Prostate gland (tissue), 2 donors: ENCODE results near the gene PAGE2B. TPM values are rescaled to one million over a fixed set of nuclear protein-coding genes. Genes with fewer than 3 reads are reported as not detected.

Source experiments
- DNase-seq: peaks from one replicate; pipeline ENCODE4 v3.0.0-alpha.2; 2019; ENCODE audit warnings: low spot score
- H3K27ac ChIP-seq, 2 donors: fragments of 200-600 bp; sonication (generic); 2 replicates each; pipeline ENCODE4 v1.5.1; 2017 to 2019
- H3K27me3 ChIP-seq: fragments of 200-600 bp; sonication (generic); replicated peaks from 2 replicates; pipeline ENCODE4 v1.5.1; 2019; ENCODE audit not compliant: insufficient read depth
- H3K36me3 ChIP-seq, 2 donors: fragments of 200-600 bp; sonication (generic); 1 replicate in 1 of 2; 2 replicates in 1 of 2; pipeline versions ENCODE4 v1.5.1 to v1.8.1; 2017 to 2019
- H3K4me1 ChIP-seq: fragments of 200-600 bp; sonication (generic); replicated peaks from 2 replicates; pipeline ENCODE4 v1.5.1; 2019
- H3K4me3 ChIP-seq, 2 donors: fragments of 200-600 bp; sonication (generic); 2 replicates each; pipeline ENCODE4 v1.5.1; 2017 to 2019
- H3K9me3 ChIP-seq: fragments of 200-600 bp; sonication (generic); 2 replicates; pipeline ENCODE4 v1.5.1; 2017
- POLR2A ChIP-seq: fragments of 450-650 bp; IDR thresholded peaks from one replicate; pipeline ENCODE4 v1.6.1; 2016; ENCODE audit warnings: antibody characterized with exemption, mild to moderate bottlenecking
- POLR2AphosphoS5 ChIP-seq: sonication (generic); formaldehyde crosslinking; IDR thresholded peaks from one replicate; pipeline ENCODE4 v1.6.1; 2017; ENCODE audit warnings: antibody characterized with exemption
- WGBS: methylation state at CpG from one replicate; pipeline ENCODE4 v1.1.5; 2018; 5-methylcytosine and 5-hydroxymethylcytosine counted together
- intact Hi-C: fragments of 100-400 bp; cut with DNase I; formaldehyde crosslinking; loops from one replicate; pipeline ENCODE4 v1.14.2; 2022
- total RNA-seq, 2 donors: library from RNA; depleted of rRNA; stranded (reverse); fragments of >200 nt; gene quantifications; one replicate each; pipeline ENCODE4 v1.1.0, GENCODE V29; 2016
- TF ChIP-seq, protein P1 (sequence below), 4 experiments: fragments of 200-600 bp in 2 of 4; fragments of 450-650 bp in 2 of 4; sonication (generic) in 2 of 4; IDR thresholded peaks; 1 replicate in 3 of 4; 2 replicates in 1 of 4; pipeline ENCODE4 v1.5.1; 2016 to 2019; ENCODE audit warnings: antibody characterized with exemption in 4 of 4, mild to moderate bottlenecking in 2 of 4, moderate library complexity in 2 of 4

The PAGE2B gene
- total RNA-seq, 2 donors from 2014 or later, result 17.3 TPM; not detected in 1

DNA sequence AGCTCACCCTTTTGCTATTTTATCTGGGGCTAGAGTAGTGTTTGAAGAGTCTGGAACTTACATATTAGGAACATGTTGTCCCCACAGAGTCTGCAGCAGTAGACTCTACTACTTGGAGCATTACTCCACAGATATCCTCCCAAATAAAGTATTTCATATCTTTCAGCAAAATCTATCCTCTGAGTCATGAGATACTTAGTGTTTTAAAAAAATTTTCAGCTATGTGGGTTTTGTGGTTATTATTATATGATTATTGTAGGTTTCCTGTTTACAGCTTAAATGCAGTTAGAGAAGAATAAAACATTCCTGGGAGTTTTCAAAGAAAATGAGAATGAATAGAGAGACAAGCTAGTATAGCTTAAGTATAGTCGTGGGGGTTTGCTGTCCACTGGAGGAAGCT is 44.9 kb downstream of the PAGE2B start:
- no peak overlapping the region for H3K27ac ChIP-seq
- no peaks in the 10 kb centered on the region for H3K4me1 ChIP-seq
- no peaks in the 10 kb centered on the region for H3K36me3 ChIP-seq
- WGBS, result 68% methylated on average over 1 of the region's 1 CpG
- H3K9me3 ChIP-seq, result no peaks in the 10 kb centered on the region
- H3K27me3 ChIP-seq, result no peaks in the 10 kb centered on the region
- H3K4me3 ChIP-seq, result no peak overlapping the region
- intact Hi-C loops, result no loop called here
- no peak for DNase-seq
- TF ChIP-seq POLR2A (no peak), POLR2AphosphoS5 (no peak)
- TF ChIP-seq, protein P1, sequence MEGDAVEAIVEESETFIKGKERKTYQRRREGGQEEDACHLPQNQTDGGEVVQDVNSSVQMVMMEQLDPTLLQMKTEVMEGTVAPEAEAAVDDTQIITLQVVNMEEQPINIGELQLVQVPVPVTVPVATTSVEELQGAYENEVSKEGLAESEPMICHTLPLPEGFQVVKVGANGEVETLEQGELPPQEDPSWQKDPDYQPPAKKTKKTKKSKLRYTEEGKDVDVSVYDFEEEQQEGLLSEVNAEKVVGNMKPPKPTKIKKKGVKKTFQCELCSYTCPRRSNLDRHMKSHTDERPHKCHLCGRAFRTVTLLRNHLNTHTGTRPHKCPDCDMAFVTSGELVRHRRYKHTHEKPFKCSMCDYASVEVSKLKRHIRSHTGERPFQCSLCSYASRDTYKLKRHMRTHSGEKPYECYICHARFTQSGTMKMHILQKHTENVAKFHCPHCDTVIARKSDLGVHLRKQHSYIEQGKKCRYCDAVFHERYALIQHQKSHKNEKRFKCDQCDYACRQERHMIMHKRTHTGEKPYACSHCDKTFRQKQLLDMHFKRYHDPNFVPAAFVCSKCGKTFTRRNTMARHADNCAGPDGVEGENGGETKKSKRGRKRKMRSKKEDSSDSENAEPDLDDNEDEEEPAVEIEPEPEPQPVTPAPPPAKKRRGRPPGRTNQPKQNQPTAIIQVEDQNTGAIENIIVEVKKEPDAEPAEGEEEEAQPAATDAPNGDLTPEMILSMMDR (IDR thresholded peaks at IDR 0.05), result no peak

DNA sequence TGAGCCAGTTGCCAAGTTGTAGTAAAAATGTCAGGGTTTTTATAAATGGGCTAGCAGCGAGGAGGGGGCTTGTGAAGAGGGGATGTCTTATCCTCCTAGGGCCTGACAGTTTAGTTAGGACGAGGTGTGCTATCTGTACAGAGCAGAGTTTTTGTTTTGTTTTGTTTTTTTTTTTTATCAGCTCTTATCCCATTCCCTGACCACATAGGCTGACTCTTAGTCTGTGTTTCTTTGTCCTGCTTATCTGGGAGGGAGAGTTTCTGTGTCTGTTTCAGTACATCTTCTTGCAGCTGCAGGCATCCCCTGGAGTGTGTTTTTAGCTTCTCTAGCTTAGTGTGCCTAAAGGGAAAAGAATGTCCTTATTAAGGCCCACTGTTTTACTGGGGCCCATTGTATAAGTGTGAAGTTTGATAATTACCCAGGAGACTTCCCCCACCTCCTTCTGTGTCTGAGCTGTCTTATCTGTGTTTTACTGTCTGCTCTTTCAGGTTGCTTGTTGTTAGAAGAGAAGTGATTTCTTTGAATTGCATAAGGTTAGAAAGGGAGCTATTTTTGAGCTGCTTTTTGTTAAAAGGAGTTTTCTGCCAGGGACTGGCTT is 46.0 kb downstream of the PAGE2B start:
- no peak overlapping the region for H3K27ac ChIP-seq
- H3K9me3 ChIP-seq, result no peaks in the 10 kb centered on the region
- TF ChIP-seq, protein P1 (IDR thresholded peaks at IDR 0.05), result no peak
- no peak for TF ChIP-seq POLR2AphosphoS5
- no peak for TF ChIP-seq POLR2A
- no peaks in the 10 kb centered on the region for H3K4me1 ChIP-seq
- H3K36me3 ChIP-seq, result no peaks in the 10 kb centered on the region
- 48% methylated on average over 2 of the region's 2 CpGs for WGBS
- no peak overlapping the region for H3K4me3 ChIP-seq
- H3K27me3 ChIP-seq, result no peaks in the 10 kb centered on the region
- intact Hi-C loops, result no loop called here
- no peak for DNase-seq

DNA sequence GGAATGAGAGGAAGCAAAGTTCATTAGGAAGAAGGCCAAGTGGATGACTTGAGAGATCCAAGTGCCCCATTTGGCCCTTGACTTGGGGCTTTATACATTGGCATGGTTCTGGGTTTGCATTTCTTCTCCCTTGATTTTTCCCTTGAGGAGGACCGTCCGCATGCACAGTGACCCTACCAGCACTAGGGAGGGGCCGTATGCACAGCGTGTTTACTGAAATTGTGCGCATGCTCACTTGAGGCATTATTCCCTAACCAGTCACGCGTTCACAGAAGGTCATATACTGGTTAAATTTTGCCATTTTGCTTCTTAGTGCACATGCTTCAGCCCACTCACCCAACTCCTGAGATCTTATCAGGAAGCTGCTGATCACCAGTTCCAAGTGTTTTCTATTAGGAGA is 49.1 kb downstream of the PAGE2B start:
- H3K27ac ChIP-seq, result no peak overlapping the region
- no peaks in the 10 kb centered on the region for H3K9me3 ChIP-seq
- DNase-seq, result no peak
- TF ChIP-seq POLR2AphosphoS5 (no peak), POLR2A (no peak)
- TF ChIP-seq, protein P1 (IDR thresholded peaks at IDR 0.05), result no peak
- no peaks in the 10 kb centered on the region for H3K36me3 ChIP-seq
- no peaks in the 10 kb centered on the region for H3K27me3 ChIP-seq
- no peak overlapping the region for H3K4me3 ChIP-seq
- H3K4me1 ChIP-seq, result no peaks in the 10 kb centered on the region
- intact Hi-C loops, result no loop called here
- 89% methylated on average over 7 of the region's 7 CpGs for WGBS

DNA sequence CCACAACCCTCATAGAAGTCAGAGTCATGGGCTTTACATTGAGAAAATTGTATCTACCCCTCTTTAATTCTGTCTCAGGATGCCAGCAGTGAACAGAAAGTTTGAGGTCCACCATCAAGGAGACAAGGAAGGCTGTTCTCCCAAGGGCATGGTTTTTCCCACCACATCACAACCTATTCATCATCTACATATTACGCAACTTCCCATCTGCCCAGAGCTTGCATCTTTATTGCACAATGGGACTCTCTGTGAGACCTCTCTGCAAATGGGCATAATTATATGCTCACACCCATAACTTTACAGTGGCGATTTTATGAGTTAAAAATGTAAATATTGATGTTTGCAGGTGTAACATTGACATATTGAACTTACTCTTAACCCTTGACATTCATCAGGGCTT is 52.9 kb downstream of the PAGE2B start:
- Histone ChIP-seq H3K27ac (no peak overlapping the region), H3K9me3 (no peaks in the 10 kb centered on the region), H3K4me3 (no peak overlapping the region), H3K36me3 (no peaks in the 10 kb centered on the region), H3K27me3 (no peaks in the 10 kb centered on the region), H3K4me1 (no peaks in the 10 kb centered on the region)
- TF ChIP-seq POLR2A (no peak), POLR2AphosphoS5 (no peak)
- TF ChIP-seq, protein P1 (IDR thresholded peaks at IDR 0.05), result no peak
- intact Hi-C loops, result no loop called here
- DNase-seq, result no peak
- WGBS, result 60% methylated on average over 2 of the region's 2 CpGs

Other genes starting within 250 kb of the PAGE2B start
- gene TRO, start 154.2 kb upstream of the PAGE2B start, total RNA-seq, result 10 to 100 TPM in 1 of 2 donors, 1 to 10 TPM in 1; 9.7 to 24.3 TPM
- gene PFKFB1, start 80.8 kb upstream of the PAGE2B start, total RNA-seq, result 1 to 10 TPM in 1 of 2 donors, under 1 TPM in 1; 0.23 to 1.0 TPM
- gene APEX2, start 74.7 kb upstream of the PAGE2B start, total RNA-seq, result 10 to 100 TPM; 17.4 to 18.3 TPM
- not detected for gene ALAS2, start 44.1 kb upstream of the PAGE2B start, total RNA-seq
- gene PAGE2, start 14.0 kb downstream of the PAGE2B start, total RNA-seq, result 10 to 100 TPM in 1 of 2 donors, not detected in 1; 12.8 TPM
- gene PAGE5, start 145.3 kb downstream of the PAGE2B start, total RNA-seq, result 10 to 100 TPM in 1 of 2 donors, not detected in 1; 11.1 TPM
- not detected for gene PAGE3, start 189.9 kb downstream of the PAGE2B start, total RNA-seq